Calu3 (cell line): ENCODE results near the gene ADAM30. TPM values are rescaled to one million over a fixed set of nuclear protein-coding genes. Genes with fewer than 3 reads are reported as not detected.

ENCODE experiments used
- BruUV-seq: library from RNA; stranded (reverse); fragments of 400-500 nt; replicated peaks from 2 replicates; lab custom pipeline; 2021; lab: Mats Ljungman, UMichigan
- CTCF ChIA-PET: fragments of 300-600 bp; sonication (Branson Sonifier 250); formaldehyde crosslinking; loops from one replicate; lab custom pipeline; 2022; ENCODE audit warnings: antibody characterized with exemption; lab: Charles Lee
- DNase-seq: peaks from one replicate; pipeline ENCODE4 v3.0.0; 2022
- H3K27ac Mint-ChIP-seq: one replicate; pipeline ENCODE4 v1.8.0; 2022; ENCODE audit warnings: mixed read lengths; ENCODE audit not compliant: unreplicated experiment
- H3K27me3 Mint-ChIP-seq: one replicate; pipeline ENCODE4 v1.8.0; 2022; ENCODE audit warnings: mixed read lengths; ENCODE audit not compliant: unreplicated experiment
- H3K36me3 Mint-ChIP-seq: one replicate; pipeline ENCODE4 v1.8.0; 2022; ENCODE audit warnings: mild to moderate bottlenecking, moderate library complexity, mixed read lengths; ENCODE audit not compliant: insufficient read depth, unreplicated experiment
- H3K4me1 Mint-ChIP-seq: one replicate; pipeline ENCODE4 v1.8.0; 2022; ENCODE audit warnings: mild to moderate bottlenecking, low read depth, mixed read lengths; ENCODE audit not compliant: unreplicated experiment
- H3K4me3 Mint-ChIP-seq: one replicate; pipeline ENCODE4 v1.8.0; 2022; ENCODE audit warnings: mild to moderate bottlenecking, low read depth, moderate library complexity, mixed read lengths; ENCODE audit not compliant: unreplicated experiment
- H3K9me3 Mint-ChIP-seq: one replicate; pipeline ENCODE4 v1.8.0; 2022; ENCODE audit warnings: low read depth, mixed read lengths; ENCODE audit not compliant: unreplicated experiment
- CTCF ChIP-seq: fragments of 200-600 bp; IDR thresholded peaks from one replicate; pipeline ENCODE4 v1.8.0; 2022; ENCODE audit warnings: antibody characterized with exemption; ENCODE audit not compliant: unreplicated experiment
- intact Hi-C: fragments of 100-400 bp; cut with micrococcal nuclease; formaldehyde crosslinking; loops from one replicate; pipeline ENCODE4 v1.10.0; 2022; ENCODE audit not compliant: unreplicated experiment
- total RNA-seq: library from RNA; stranded (reverse); gene quantifications from 2 replicates; pipeline ENCODE4 v1.2.3, GENCODE V29; 2022

The ADAM30 gene
- total RNA-seq, 1 experiment from 2014 or later: not detected

GRCh38 chr1:119929643-119930315 lies 33.5 kb upstream of the ADAM30 start:
- Mint-ChIP-seq H3K27me3 (no peaks in the 10 kb centered on the region), H3K27ac (no peak overlapping the region), H3K4me1 (no peaks in the 10 kb centered on the region), H3K36me3 (no peaks in the 10 kb centered on the region), H3K9me3 (peaks cover 5% of the 10 kb centered on the region), H3K4me3 (no peak overlapping the region)
- CTCF ChIA-PET: interaction anchor here (1.1 kb wide), 1 partner anchor 9 kb away, joined by 3 read pairs; no protein-coding TSS in a partner anchor
- intact Hi-C loops: no loop called here
- BruUV-seq: no TSS peak
- DNase-seq: no peak
- TF ChIP-seq CTCF: no peak

GRCh38 chr1:119926553-119926952 lies 30.2 kb upstream of the ADAM30 start:
- H3K36me3 Mint-ChIP-seq: no peaks in the 10 kb centered on the region
- no TSS peak for BruUV-seq

GRCh38 chr1:119924948-119925898 lies 28.9 kb upstream of the ADAM30 start:
- no peaks in the 10 kb centered on the region for H3K4me1 Mint-ChIP-seq
- intact Hi-C loops: no loop called here
- H3K27me3 Mint-ChIP-seq: no peaks in the 10 kb centered on the region
- H3K4me3 Mint-ChIP-seq: no peak overlapping the region
- H3K27ac Mint-ChIP-seq: no peak overlapping the region
- no peak for DNase-seq
- CTCF ChIA-PET: no interaction called here
- H3K9me3 Mint-ChIP-seq: no peaks in the 10 kb centered on the region
- H3K36me3 Mint-ChIP-seq: no peaks in the 10 kb centered on the region
- TF ChIP-seq CTCF: no peak
- BruUV-seq: no TSS peak

More at GRCh38 chr1:119926553-119926952, 30.2 kb upstream of the ADAM30 start:
- TF ChIP-seq CTCF: no peak
- no peak overlapping the region for H3K4me3 Mint-ChIP-seq
- intact Hi-C loops: no loop called here
- no peaks in the 10 kb centered on the region for H3K9me3 Mint-ChIP-seq
- H3K27me3 Mint-ChIP-seq: no peaks in the 10 kb centered on the region
- no peak overlapping the region for H3K27ac Mint-ChIP-seq
- H3K4me1 Mint-ChIP-seq: no peaks in the 10 kb centered on the region
- no peak for DNase-seq
- CTCF ChIA-PET: no interaction called here

- Mint-ChIP-seq H3K27ac (no peak overlapping the region), H3K9me3 (no peaks in the 10 kb centered on the region), H3K4me3 (no peak overlapping the region), H3K36me3 (peaks cover 15% of the 10 kb centered on the region), H3K27me3 (no peaks in the 10 kb centered on the region), H3K4me1 (no peaks in the 10 kb centered on the region)
- intact Hi-C loops: no loop called here
- BruUV-seq: no TSS peak
- CTCF ChIA-PET: no interaction called here
- no peak for DNase-seq
- no peak for TF ChIP-seq CTCF
Measured at GRCh38 chr1:119920104-119920968, 24.0 kb upstream of the ADAM30 start.
